ENCODE measurements around the gene TTBK1.

DNA sequence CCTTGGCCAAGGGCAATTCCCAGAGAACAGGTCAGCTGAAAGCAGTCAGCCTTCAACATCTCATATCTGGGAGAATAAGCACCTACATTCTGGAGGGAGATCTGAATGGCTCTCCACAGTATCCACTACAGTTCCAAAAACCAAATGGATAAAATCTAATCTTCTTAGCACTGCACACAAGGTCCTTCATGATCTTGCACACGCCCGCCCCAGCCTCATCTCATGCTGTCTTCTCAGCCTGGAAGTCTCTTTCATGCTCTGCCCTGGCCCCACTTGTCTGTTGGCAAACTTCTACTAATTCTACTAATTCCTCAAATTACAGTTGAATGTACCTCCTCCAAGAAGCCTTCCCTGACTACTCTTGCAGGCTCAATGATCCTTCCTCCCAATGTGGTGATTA lies 1.8 kb upstream of the TTBK1 start:
- TF ChIP-seq, protein P1, sequence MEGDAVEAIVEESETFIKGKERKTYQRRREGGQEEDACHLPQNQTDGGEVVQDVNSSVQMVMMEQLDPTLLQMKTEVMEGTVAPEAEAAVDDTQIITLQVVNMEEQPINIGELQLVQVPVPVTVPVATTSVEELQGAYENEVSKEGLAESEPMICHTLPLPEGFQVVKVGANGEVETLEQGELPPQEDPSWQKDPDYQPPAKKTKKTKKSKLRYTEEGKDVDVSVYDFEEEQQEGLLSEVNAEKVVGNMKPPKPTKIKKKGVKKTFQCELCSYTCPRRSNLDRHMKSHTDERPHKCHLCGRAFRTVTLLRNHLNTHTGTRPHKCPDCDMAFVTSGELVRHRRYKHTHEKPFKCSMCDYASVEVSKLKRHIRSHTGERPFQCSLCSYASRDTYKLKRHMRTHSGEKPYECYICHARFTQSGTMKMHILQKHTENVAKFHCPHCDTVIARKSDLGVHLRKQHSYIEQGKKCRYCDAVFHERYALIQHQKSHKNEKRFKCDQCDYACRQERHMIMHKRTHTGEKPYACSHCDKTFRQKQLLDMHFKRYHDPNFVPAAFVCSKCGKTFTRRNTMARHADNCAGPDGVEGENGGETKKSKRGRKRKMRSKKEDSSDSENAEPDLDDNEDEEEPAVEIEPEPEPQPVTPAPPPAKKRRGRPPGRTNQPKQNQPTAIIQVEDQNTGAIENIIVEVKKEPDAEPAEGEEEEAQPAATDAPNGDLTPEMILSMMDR (IDR thresholded peaks at IDR 0.05; ENCODE audit: insufficient read depth, low read length) = no peak
- TF ChIP-seq POLR2AphosphoS5 (IDR thresholded peaks at IDR 0.05; ENCODE audit: low read depth) = no peak
- no peak for TF ChIP-seq SPI1 (IDR thresholded peaks at IDR 0.05; ENCODE audit: borderline replicate concordance, low read depth)
- TF ChIP-seq GABPA (IDR thresholded peaks at IDR 0.05; ENCODE audit: low read depth) = no peak
- TF ChIP-seq, protein P2, sequence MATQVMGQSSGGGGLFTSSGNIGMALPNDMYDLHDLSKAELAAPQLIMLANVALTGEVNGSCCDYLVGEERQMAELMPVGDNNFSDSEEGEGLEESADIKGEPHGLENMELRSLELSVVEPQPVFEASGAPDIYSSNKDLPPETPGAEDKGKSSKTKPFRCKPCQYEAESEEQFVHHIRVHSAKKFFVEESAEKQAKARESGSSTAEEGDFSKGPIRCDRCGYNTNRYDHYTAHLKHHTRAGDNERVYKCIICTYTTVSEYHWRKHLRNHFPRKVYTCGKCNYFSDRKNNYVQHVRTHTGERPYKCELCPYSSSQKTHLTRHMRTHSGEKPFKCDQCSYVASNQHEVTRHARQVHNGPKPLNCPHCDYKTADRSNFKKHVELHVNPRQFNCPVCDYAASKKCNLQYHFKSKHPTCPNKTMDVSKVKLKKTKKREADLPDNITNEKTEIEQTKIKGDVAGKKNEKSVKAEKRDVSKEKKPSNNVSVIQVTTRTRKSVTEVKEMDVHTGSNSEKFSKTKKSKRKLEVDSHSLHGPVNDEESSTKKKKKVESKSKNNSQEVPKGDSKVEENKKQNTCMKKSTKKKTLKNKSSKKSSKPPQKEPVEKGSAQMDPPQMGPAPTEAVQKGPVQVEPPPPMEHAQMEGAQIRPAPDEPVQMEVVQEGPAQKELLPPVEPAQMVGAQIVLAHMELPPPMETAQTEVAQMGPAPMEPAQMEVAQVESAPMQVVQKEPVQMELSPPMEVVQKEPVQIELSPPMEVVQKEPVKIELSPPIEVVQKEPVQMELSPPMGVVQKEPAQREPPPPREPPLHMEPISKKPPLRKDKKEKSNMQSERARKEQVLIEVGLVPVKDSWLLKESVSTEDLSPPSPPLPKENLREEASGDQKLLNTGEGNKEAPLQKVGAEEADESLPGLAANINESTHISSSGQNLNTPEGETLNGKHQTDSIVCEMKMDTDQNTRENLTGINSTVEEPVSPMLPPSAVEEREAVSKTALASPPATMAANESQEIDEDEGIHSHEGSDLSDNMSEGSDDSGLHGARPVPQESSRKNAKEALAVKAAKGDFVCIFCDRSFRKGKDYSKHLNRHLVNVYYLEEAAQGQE (IDR thresholded peaks at IDR 0.05; ENCODE audit: insufficient replicate concordance, low read depth) = no peak
